Ureter (tissue), 1 donor: ENCODE measurements around the gene NT5DC1. TPM values are rescaled to one million over a fixed set of nuclear protein-coding genes. Genes with fewer than 3 reads are reported as not detected.

Source experiments
- DNase-seq: peaks from one replicate; pipeline ENCODE4 v3.0.0-alpha.2; 2020; ENCODE audit warnings: low spot score
- total RNA-seq: library from RNA; stranded (reverse); gene quantifications from one replicate; pipeline ENCODE4 v1.2.4, GENCODE V29; 2023
- donor health status: DM: yes; HTN: yes; CAD: no.

The NT5DC1 gene
- total RNA-seq, 1 donor from 2014 or later: 41.6 TPM

DNA sequence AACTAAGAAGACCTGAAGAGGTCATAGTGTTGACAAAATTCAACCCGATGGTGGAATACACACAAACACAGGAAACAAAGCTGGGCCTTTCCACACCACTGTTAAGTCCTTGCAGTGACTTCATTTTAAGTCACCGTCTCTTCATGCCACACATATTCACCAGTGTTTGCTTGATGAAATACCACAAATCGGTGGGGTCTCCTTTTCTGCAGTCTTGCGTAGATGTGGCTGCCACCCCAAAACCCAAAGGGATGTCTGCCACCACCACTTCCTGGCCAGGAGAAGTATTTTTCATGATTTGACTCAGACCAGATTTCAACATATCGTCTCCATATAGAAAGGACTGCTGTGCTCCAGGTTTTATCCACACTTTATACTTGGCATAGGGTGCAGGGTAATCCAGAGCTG is 36.3 kb downstream of the NT5DC1 start:
- no peak for DNase-seq

DNA sequence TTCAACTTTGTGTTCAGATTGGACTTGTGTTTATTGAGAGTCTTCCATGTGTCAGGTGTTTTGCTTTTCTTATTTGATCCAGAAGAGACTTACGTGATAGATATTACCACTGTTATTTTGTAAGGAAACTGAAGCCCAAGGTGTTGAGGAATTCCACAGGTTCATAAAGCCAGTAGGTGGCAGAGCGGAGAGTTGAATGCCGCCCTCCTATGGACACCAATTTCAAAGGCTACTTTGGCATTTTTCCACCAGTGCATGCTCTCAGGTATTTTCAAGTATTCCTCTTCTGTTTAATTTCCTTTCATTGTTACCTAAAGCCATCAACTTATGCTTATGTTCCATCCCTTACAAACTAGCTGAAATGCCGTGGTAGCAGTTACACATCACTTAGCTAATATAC is 39.3 kb downstream of the NT5DC1 start:
- DNase-seq: no peak

DNA sequence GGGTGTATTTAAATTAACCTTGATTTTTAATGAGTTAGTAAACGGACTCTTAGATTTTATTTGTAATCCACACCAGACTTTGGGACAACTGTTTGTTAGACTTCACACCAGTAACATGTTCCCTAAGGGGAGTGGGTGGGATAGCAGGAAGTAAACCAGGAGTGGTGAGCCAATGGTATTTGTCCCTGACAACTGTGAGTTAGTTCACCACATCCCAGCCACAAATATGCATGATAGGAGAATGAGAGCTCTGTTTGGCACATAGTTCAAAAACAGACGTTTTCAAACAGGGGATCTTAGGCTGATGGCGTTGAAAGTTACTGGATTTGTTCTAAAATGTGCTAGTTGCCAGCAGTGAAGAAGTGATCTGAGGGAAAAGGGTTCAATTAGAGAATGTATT is 44.0 kb downstream of the NT5DC1 start:
- DNase-seq: no peak

DNA sequence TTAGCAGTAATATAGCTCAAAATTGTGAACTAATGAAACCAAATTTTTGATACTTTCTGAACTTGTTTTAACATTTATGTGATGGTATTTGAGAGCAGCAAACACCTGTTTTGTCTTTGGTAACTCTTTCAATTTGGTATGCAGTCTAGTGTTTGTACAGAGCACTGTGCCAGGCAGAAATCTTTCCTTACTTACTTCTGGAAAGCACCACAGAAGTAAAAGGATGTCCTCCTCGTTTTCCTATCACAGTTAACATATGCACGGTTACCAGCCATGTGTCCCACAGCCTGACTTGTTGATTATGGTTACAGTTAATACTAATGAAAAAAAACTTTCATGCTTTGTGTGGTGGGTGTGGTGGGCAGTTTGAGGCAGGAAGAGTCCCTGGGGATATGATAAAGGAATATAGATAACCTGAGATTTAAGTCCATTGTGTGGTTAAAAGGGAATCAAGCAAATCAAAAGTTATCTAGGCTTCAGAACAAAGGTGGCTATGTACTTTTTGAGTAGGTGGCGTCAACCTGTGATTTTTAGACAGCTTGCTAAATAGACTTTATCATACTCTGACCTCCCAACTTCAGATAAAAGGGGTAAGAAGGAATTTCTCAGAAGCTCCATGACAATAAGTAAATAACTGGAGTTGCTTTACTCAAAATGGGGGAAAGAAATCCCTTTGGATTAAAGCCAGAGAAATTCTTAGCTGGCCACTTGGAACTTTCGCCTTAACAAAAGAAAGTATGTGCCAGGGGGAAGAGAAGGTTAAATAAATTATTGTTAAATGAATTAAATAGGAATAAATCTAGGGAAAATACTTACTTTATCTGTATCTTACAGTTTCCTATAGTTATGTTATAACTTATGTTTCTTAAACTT is 45.4 kb downstream of the NT5DC1 start:
- no peak for DNase-seq

DNA sequence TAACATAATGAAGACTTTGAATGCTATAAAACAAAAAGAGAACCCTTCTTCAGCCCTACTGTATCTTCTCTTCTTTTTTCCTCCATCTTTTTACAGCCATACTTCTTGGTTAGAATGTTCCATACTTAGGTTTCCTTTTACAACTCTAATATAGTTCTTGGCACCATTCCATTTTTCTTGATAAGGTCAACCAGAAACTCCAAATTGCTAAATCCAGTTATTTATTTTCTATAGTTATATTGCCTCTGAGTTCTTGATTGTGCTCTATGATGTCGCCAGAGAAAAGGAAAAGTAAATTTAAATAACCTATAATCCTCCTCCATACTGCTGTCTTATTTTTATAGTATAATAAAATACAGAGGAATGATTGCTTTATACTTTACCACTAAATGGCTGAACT is 52.0 kb downstream of the NT5DC1 start:
- DNase-seq: no peak

DNA sequence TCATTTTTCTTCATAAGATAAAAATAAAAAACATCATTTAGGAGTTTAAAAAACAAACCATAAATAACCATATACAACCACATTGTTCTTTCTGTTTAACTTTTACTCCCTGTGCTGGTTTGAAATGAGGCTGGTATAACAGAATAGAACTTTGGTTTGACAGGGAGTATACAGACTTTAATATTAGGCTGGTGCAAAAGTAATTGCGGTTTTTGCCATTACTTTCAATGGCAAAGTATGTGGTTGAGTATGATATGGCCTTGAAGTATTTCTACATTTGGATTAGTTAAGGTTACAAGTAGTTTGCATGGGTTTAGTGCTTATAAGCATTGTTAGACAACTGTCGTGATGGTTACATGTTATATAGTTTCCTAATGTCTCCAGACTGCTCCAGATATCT is 54.2 kb downstream of the NT5DC1 start:
- DNase-seq: no peak

DNA sequence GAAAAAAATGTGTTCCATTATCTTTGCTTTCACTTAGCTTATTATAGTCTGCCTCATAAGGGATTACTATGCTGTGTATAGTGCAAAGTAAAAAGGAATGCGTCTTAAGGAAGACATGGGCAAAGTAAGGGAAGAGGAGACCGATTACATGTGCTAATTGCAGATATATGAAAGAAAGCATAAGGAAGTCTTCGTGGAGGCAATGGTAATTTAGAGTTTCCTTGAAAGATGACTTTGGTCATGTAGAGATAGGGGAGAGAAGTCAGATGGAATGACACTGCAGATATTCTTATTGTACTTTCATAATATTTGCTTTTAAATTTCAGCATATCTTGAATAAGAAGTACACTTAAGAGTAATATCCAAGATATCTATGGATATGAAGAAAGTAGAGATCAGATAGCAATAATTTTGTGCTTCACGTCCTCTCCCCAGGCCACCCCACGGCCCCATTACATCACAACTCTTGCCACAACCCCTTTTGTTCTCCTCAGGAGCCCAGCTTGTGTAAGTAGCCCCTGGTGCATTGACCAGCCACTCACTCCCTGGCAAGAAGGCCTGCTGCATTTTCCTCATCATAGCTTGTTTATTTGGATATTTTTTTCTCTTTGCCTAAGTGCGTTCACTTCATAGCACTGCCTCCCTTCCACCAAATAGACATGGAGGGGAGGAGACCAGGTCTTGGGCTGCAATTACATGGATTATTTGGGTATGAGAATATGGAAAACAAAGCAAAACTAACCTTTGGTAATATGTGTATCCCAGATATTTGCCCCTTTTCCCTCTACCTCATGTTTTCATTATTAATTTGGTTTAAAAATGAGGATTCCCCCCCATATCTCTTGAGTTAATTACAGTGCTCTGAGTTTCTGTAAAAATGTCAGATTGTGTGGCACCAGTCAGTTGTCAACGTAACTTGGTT is 56.0 kb downstream of the NT5DC1 start:
- DNase-seq: no peak

DNA sequence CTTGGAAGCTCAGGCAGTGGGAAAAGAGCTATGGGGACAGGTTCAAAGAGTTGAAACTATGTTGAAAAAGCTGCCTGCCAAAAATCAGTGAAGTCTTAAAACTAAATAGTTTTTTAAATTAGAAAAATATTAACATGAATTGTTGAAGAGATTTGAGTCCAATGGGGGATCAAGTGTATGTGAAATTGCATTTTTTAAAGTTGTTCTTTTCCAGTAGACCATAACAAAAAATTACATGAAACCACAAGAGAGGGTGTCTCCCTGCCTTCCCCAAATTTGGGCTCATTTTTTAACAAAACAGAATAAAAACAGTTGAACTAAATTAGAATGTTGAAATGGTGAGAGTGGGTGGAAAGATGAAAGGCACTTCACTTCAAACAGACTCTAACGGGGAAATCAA is 56.7 kb downstream of the NT5DC1 start:
- DNase-seq: no peak

DNA sequence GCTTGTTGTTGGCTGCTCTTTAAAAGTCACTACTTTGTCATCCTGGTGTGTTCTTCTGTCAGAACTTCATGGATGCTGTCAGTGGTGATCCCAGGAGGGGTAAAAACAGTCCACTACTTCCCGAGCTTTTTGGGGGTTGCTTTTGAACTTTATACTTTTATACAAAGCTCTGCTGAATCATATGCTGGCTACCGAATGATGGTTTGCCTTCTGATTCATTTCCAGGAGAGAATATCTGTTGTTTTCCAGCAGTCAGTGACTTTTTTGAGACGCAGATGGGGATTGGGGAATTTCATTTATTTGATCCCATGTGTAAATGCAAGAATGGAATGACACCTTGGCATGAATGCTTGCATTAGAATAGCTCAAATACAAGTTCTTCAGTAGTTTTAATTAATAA is 58.0 kb downstream of the NT5DC1 start:
- DNase-seq: no peak

DNA sequence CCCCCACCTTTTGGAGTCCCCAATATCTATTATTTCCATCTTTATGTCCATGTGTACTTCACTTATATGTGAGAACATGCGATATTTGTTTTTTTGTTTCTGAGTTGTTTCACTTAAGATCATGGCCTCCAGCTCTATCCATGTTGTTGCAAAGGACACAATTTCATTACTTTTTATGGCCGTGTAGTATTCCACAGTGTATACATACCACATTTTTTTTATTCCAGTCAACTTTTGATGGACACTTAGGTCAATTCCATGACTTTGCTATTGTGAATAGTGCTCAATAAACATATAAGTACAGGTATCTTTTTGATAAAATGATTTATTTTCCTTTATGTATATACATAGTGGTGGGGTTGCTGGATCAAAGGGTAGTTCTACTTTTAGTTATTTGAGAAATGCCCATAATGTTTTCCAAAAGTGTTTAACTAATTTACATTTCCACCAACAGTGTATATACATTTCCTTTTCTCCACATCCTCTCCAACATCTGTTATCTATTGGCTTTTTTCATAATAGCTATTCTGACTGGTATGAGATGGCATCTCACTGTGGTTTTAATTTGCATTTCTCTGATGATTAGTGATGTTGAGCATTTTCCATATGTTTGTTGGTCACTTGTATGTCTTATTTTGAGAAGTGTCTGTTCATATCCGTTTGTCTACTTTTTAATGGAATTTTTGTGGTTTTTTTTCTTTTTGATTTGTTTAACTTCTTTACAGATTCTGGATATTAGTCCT is 59.3 kb downstream of the NT5DC1 start:
- no peak for DNase-seq

DNA sequence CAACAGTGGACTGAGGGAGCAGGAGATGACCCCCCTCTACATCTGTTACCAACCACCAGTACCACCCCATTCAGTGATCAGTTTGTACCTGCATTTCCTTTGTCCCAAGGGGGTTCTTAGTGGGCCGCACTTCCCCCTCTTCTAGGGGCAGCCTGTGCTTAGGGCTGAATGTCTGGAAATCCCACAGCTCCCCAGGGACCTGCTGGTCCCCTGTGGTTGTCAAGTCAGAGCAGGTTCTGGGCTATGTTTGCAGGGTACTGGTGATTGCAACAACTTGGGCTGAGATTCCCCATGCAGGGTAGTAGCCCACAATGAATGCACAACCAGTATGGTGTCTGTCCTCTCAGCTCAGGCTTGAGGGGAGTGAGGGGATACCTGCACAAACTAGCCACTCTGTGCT is 64.9 kb downstream of the NT5DC1 start:
- no peak for DNase-seq

DNA sequence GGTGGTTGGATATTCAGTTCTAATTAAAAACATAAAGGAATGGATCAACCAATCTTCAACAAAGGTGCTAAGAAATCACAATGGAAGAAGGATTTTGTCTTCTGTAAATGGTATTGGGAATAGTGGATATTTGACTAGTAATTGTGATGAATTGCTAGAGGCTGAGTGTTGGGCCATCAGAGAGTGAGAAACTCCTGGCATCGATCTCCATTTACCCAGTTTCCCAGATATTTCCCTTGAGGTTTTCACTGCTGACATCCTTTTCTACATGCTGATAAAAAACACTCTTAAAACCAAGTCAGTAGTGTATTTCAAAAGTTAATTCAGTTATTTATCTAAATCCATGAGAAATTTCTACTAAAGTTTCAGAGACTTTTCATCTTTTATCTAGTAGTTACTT is 65.7 kb downstream of the NT5DC1 start:
- DNase-seq: no peak

DNA sequence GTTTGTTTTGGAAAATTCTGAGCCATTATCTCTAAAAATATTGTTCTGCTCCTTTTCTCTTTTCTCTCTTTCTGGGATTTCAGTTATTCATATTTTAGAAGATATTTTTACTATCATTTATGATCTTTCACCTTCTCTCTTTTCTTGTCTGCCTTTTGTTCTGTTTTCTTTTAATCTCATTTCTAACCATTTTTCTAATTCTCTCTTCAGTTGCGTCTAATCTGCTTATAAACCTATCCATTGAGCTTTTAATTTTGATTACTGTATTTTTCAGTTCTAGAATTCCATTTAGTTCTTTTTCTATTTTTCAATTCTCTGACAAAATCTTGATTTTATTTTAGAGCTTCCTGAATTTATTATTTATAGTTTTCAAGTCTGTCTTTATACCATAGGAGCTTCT is 67.5 kb downstream of the NT5DC1 start:
- no peak for DNase-seq

DNA sequence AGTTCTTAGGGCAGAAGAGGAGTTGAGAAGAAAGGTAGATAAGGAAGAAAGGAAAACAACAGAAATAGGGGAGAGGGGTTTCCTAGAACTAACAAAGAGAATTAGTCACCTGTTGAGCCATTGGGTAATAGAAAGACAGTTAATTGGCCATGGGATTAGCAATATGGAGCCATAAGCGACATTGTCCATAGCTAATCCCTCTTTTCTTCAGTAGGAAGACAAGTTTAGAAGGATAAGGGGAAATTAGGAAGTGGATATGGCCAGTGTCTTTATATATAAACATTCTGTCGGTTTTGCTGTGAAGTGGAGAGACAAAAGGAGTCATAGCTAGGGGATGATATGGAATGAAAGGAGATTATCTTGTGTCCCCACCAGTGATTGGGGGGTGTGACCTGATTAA is 69.2 kb downstream of the NT5DC1 start:
- no peak for DNase-seq

DNA sequence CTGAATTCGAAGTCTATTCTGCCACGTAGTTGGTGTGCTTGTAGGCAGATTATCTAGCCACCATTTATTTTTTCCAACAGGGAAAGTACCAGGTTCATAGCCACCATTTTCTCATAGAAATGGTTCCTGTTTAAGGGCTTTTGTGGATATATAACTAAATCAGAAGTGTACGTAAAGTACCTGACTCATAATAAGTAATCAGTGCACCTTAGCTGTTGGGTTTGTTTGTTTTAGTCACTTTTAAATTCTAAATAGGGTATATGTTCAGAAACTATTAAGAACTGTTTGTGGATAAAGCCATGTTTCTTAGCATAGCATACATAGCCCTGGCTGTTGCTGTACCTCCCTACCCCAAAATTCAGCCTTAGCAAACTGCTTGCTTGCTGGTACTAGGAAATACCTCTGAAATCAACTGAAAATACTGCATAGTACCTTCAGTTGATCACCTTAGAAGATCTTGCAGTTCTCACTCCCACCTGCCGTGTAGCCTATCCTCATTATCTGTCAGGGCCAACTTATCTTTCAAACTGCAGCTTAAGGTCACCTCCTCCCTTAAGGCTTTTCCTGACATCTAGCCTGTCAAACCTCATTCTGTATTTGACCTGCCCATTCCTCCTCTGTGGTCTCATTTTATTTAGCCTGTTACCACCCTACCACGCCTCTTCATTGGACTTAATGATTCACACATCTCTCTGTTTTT is 69.9 kb downstream of the NT5DC1 start:
- DNase-seq: no peak

DNA sequence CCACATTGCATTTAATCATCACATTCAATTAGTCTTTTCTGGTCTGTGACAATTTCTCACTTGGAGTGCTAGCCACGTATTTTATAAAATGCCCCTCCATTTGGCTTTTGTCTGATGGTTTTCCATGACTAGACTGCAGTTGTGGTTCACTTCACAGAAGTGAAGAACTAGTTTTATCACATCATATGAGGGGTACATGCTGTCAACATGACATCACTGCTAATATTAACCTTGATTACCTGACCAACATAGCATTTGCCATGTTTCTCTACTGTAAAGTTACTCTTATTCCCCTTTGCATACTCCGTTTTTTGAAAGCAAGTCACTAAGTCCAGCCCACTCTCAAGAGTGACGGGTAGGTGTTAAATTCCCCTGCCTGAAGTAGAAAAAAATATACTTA is 73.3 kb downstream of the NT5DC1 start:
- DNase-seq: no peak

DNA sequence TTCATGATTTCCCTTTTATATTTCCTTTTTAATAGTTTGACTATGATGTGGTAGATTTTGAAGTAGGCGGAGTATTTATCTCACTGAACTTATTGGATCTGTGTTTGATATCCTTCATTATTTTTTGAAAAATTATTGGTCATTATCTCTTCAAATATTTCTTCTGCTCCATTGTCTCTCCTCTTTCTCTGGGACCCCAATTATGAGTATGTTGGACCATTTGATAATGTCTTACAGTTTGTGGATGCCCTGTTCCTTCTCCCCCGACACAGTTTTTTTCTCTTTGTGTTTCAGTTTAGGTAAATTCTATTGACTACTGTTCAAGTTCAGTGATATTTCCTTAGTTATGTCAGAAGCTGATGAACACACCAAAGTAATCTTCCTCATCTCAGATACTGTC is 74.7 kb downstream of the NT5DC1 start:
- no peak for DNase-seq

DNA sequence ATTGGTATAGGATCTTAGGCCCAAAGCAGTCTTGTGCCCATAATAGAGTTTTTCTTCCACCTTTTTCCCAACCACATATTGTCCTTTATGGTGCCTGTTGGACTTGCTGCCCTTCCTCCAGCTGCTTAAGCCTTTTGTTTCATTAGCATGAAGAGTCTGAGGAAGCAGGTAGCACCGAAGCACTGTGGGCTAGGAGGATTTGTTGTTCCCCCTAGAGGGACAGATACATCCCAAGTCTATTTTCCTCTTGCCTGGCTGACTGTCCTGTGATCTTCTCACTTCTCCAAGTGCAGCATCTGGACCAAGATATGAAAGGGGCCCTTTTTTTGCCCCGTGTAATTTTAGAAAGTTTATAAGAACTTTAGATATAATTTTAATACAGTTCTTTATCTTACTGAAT is 75.9 kb downstream of the NT5DC1 start:
- DNase-seq: no peak

DNA sequence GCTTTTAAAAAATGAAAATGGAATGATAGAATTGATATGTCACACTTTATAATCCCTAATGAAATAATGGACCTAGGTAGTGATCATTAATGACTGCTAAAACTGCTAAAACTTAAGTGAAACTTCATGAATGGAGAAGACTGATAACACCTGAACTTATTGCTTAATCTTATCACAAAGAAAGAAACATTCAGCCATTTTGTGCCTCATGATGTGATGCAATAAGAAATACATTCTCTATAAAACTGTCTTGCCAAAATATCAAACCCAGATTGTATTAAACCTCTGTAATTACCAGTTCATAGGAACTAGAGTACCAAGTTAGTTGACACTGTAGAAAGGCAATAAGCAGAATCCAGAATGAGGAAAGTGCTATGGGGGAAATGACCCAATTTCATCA is 79.7 kb downstream of the NT5DC1 start:
- DNase-seq: no peak

DNA sequence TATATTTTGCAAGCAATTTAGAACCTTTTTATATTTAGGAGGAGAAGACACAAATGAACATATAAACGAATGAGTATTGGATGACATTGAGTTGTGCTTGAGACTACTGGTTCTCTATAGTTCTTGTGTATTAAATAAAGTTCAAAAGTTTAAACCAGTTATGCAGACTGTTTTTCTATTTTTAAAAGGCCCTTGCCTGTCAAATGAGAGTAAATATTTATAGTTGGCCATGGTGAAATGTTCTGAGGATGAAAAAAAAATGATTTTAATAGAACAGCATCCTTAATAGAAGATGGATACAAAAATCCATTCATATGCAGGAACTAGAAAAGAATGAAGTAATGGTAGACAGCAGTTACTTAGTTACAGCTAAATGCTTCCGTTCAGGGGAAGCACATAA is 88.8 kb downstream of the NT5DC1 start:
- DNase-seq: no peak

DNA sequence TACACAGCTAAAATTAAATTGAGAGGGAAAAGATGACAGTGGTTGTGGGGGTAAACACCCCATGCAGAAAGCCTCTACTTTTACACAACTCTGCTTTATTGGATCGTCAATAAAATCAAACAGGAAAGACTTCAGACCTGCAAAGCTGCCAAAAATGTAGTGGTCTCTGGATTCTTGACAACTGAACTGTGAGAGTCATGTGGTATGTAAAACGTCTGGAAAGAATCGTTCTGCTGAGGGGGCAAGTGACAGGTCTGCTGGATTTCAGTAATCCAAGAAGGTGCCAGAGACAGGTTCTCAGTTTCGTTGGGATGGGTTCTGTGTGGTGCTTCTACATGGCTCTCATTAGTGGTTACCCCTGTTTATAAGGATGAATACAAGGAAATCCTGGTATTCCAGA is 89.9 kb downstream of the NT5DC1 start:
- DNase-seq: no peak

DNA sequence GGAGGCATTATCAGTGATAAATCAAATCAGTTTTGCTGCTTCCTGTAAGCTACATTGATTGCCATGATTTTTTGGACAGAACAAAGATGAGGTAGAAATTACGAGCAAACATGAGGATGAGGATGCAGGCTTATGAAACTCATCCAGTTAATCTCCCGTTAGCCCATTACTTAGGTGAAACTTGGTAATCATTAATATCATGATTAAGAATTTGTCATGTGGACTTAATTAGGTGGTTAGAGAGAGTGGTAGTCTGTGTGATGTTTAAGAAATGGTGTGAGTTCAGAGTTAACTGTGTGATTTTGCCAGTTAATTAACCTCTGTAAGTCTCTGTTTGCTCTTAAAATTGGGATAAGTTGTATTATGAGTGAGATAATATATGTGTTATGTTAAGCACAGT is 91.2 kb downstream of the NT5DC1 start:
- no peak for DNase-seq
